Measurements from ENCODE around the gene FLG.
A peak's percentile ranks its signal among the peaks of the same experiment; 100 is the strongest.
"Not testable (repeated sequence)": the region's sequence is repeated elsewhere in the genome, so short reads cannot be mapped to it uniquely, and the experiment has no call there.

The FLG gene

GRCh38 chr1:152325111-152325510, at the start of gene FLG:
Gene FLG (minus strand): TSS chr1:152325239. CDS start chr1:152315456, 9,783 bp downstream.
- no peak for DNase-seq (ENCODE audit: low read depth in 3 of 3)

GRCh38 chr1:152374451-152374850, 49.4 kb upstream of the FLG start:
- no peak for DNase-seq (ENCODE audit: low read depth in 3 of 3)

GRCh38 chr1:152372672-152373071, 47.6 kb upstream of the FLG start:
- DNase-seq (ENCODE audit: low read depth in 3 of 3) = no peak

GRCh38 chr1:152367436-152367835, 42.4 kb upstream of the FLG start:
- DNase-seq (ENCODE audit: low read depth in 3 of 3) = no peak

- no peak for DNase-seq (ENCODE audit: low read depth in 3 of 3)
Observed at GRCh38 chr1:152359906-152360305, 34.9 kb upstream of the FLG start, which contains the start of gene FLG2. Gene FLG2 (minus strand): TSS chr1:152360006. CDS start chr1:152358884, 1,122 bp downstream.

- no peak for DNase-seq (ENCODE audit: low read depth in 3 of 3)
Observed at GRCh38 chr1:152356736-152357135, 31.7 kb upstream of the FLG start.

- no peak for DNase-seq (ENCODE audit: low read depth in 3 of 3)
Observed at GRCh38 chr1:152349611-152350010, 24.6 kb upstream of the FLG start.

GRCh38 chr1:152348447-152348846, 23.4 kb upstream of the FLG start:
- DNase-seq (ENCODE audit: low read depth in 3 of 3) = no peak

GRCh38 chr1:152347116-152347728, 22.2 kb upstream of the FLG start:
- peak in 2 of 3 experiments; percentile 16 to 56 for DNase-seq (ENCODE audit: low read depth in 3 of 3)

- DNase-seq (ENCODE audit: low read depth in 3 of 3) = no peak
Observed at GRCh38 chr1:152344438-152344837, 19.4 kb upstream of the FLG start.

- DNase-seq (ENCODE audit: low read depth in 3 of 3) = no peak
Observed at GRCh38 chr1:152343006-152343405, 18.0 kb upstream of the FLG start.

GRCh38 chr1:152335399-152335798, 10.4 kb upstream of the FLG start:
- DNase-seq (ENCODE audit: low read depth in 3 of 3) = no peak

GRCh38 chr1:152328801-152329391, 3.9 kb upstream of the FLG start:
- no peak for DNase-seq (ENCODE audit: low read depth in 3 of 3)

GRCh38 chr1:152313970-152314369, 11.1 kb downstream of the FLG start:
- DNase-seq (ENCODE audit: low read depth in 3 of 3) = no peak

GRCh38 chr1:152313319-152313801, 11.7 kb downstream of the FLG start:
- DNase-seq (ENCODE audit: low read depth in 3 of 3) = no peak

GRCh38 chr1:152312169-152312568, 12.9 kb downstream of the FLG start:
- not testable (repeated sequence) for DNase-seq (ENCODE audit: low read depth in 3 of 3)

GRCh38 chr1:152309955-152310354, 15.1 kb downstream of the FLG start:
- no peak for DNase-seq (ENCODE audit: low read depth in 3 of 3)

- not testable (repeated sequence) for DNase-seq (ENCODE audit: low read depth in 3 of 3)
Observed at GRCh38 chr1:152309320-152309901, 15.6 kb downstream of the FLG start.

- DNase-seq (ENCODE audit: low read depth in 3 of 3) = not testable (repeated sequence)
Observed at GRCh38 chr1:152308758-152309157, 16.3 kb downstream of the FLG start.

- not testable (repeated sequence) for DNase-seq (ENCODE audit: low read depth in 3 of 3)
Observed at GRCh38 chr1:152307970-152308369, 17.1 kb downstream of the FLG start.

GRCh38 chr1:152306123-152306522, 18.9 kb downstream of the FLG start:
- DNase-seq (ENCODE audit: low read depth in 3 of 3) = not testable (repeated sequence)

GRCh38 chr1:152304773-152305172, 20.3 kb downstream of the FLG start:
- DNase-seq (ENCODE audit: low read depth in 3 of 3) = not testable (repeated sequence)
